ENCODE results near the gene HIP1R. TPM values are rescaled to one million over a fixed set of nuclear protein-coding genes. Genes with fewer than 3 reads are reported as not detected.

Gene HIP1R
- total and polyA plus RNA-seq, 2 of the 13 experiments (the other 11 are each of a cell fraction or from before 2014, with no cell fraction given), result 18.4 to 25.5 TPM

DNA sequence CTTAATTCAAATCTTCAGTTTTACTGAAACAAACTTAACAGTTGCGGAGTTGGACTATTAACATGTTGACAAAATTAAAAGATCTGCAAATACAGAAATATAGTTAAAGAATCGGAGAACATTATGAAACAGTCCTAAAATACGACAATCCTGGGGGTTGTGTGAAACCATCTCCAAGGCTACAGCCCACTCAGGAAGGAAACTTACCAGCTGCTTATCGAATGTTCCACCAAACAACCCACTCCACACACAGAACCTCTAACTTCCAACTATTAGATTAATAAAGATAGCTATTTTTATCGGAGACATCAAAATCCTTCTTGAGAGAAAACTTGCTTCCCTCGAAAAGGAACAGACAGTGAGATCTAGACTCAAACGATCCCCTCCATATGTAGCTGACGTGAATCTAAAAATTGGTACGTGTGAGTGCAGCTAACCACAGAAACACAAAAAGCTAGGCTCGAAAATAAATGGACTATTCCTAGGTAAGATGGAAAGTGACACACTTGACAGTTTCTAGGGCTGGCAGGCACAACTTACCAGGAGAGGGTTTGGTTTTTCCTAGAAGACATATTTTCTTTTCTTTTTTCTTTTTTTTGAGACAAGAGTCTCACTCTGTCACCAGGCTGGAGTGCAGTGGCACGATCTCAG lies 47.8 kb downstream of the HIP1R start:
- DNase-seq (ENCODE audit: low spot score) (no peak), FAIRE-seq (no peak), ATAC-seq (no peak)
- WGBS (ENCODE audit: low lambda C conversion rate), result 83% methylated on average over 11 of the region's 11 CpGs
- Histone ChIP-seq H3K4me2 (ENCODE audit: low read depth, low read length) (no peak overlapping the region), H3K9ac (ENCODE audit: insufficient read depth, low read depth, low read length) (no peak overlapping the region), H3K4me1 (ENCODE audit: insufficient read depth, low read length) (peaks cover 56% of the 10 kb centered on the region), H3K36me3 (replicated peaks in 1 of 2; ENCODE audit: control insufficient read depth in 1 of 2, insufficient read depth in 2 of 2, low read length in 2 of 2) (no peaks in the 10 kb centered on the region), H3K79me2 (ENCODE audit: insufficient read depth, low read length) (peaks cover 69% of the 10 kb centered on the region), H2AFZ (ENCODE audit: low read length) (no peak overlapping the region), H4K20me1 (ENCODE audit: insufficient read depth, low read length) (no peaks in the 10 kb centered on the region), H3K9me3 (ENCODE audit: low read length) (no peaks in the 10 kb centered on the region), H3K27me3 (ENCODE audit: control insufficient read depth in 1 of 2, insufficient read depth in 2 of 2, low read length in 2 of 2) (no peaks in the 10 kb centered on the region; a peak in 2 of 5 replicates), H3K27ac (ENCODE audit: extremely low read length, insufficient read depth, low read length) (no peak overlapping the region), H3K4me3 (replicated peaks in 1 of 3; ENCODE audit: insufficient read depth in 1 of 3, low read depth in 2 of 3, low read length in 3 of 3) (no peak overlapping the region)
- in situ Hi-C loops (cut with HindIII; ENCODE audit: extremely low pct_ligation_motif_present, low pct_unique_long_range_greater_than_20kb) (no loop called here), intact Hi-C loops (cut with micrococcal nuclease; ENCODE audit: unreplicated experiment) (no loop called here)
- BruUV-seq (replicated peaks), result no TSS peak
- TF ChIP-seq NCOA5 (CRISPR knock-in tag; IDR thresholded peaks at IDR 0.05), result no peak
- TF ChIP-seq, protein P1, sequence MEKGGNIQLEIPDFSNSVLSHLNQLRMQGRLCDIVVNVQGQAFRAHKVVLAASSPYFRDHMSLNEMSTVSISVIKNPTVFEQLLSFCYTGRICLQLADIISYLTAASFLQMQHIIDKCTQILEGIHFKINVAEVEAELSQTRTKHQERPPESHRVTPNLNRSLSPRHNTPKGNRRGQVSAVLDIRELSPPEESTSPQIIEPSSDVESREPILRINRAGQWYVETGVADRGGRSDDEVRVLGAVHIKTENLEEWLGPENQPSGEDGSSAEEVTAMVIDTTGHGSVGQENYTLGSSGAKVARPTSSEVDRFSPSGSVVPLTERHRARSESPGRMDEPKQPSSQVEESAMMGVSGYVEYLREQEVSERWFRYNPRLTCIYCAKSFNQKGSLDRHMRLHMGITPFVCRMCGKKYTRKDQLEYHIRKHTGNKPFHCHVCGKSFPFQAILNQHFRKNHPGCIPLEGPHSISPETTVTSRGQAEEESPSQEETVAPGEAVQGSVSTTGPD (CRISPR knock-in tag; IDR thresholded peaks at IDR 0.05), result no peak
- TF ChIP-seq, protein P2, sequence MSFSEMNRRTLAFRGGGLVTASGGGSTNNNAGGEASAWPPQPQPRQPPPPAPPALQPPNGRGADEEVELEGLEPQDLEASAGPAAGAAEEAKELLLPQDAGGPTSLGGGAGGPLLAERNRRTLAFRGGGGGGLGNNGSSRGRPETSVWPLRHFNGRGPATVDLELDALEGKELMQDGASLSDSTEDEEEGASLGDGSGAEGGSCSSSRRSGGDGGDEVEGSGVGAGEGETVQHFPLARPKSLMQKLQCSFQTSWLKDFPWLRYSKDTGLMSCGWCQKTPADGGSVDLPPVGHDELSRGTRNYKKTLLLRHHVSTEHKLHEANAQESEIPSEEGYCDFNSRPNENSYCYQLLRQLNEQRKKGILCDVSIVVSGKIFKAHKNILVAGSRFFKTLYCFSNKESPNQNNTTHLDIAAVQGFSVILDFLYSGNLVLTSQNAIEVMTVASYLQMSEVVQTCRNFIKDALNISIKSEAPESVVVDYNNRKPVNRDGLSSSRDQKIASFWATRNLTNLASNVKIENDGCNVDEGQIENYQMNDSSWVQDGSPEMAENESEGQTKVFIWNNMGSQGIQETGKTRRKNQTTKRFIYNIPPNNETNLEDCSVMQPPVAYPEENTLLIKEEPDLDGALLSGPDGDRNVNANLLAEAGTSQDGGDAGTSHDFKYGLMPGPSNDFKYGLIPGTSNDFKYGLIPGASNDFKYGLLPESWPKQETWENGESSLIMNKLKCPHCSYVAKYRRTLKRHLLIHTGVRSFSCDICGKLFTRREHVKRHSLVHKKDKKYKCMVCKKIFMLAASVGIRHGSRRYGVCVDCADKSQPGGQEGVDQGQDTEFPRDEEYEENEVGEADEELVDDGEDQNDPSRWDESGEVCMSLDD (CRISPR knock-in tag; IDR thresholded peaks at IDR 0.05; ENCODE audit: borderline replicate concordance), result no peak
- TF ChIP-seq CCDC6 (CRISPR knock-in tag; IDR thresholded peaks at IDR 0.05), result no peak
- no peak for TF ChIP-seq JUND (CRISPR knock-in tag; IDR thresholded peaks at IDR 0.05)
- TF ChIP-seq, protein P3, sequence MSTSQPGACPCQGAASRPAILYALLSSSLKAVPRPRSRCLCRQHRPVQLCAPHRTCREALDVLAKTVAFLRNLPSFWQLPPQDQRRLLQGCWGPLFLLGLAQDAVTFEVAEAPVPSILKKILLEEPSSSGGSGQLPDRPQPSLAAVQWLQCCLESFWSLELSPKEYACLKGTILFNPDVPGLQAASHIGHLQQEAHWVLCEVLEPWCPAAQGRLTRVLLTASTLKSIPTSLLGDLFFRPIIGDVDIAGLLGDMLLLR (CRISPR knock-in tag; IDR thresholded peaks at IDR 0.05), result no peak
- ChIA-PET POLR2A (no interaction called here), CTCF (ENCODE audit: low intra/inter-chr PET ratio, low total read pairs) (no interaction called here)

All from HepG2 (cell line).